ENCODE data around the gene ELL2. TPM values are rescaled to one million over a fixed set of nuclear protein-coding genes. Genes with fewer than 3 reads are reported as not detected.
A peak's percentile ranks its signal among the peaks of the same experiment; 100 is the strongest.

ELL2 gene
- total and polyA plus RNA-seq, 2 of the 13 experiments (the other 11 are each of a cell fraction or from before 2014, with no cell fraction given) = 78.9 to 97.1 TPM

GRCh38 chr5:95961617-95962474 lies at the start of gene ELL2 (continued):
- TF ChIP-seq, protein P1, sequence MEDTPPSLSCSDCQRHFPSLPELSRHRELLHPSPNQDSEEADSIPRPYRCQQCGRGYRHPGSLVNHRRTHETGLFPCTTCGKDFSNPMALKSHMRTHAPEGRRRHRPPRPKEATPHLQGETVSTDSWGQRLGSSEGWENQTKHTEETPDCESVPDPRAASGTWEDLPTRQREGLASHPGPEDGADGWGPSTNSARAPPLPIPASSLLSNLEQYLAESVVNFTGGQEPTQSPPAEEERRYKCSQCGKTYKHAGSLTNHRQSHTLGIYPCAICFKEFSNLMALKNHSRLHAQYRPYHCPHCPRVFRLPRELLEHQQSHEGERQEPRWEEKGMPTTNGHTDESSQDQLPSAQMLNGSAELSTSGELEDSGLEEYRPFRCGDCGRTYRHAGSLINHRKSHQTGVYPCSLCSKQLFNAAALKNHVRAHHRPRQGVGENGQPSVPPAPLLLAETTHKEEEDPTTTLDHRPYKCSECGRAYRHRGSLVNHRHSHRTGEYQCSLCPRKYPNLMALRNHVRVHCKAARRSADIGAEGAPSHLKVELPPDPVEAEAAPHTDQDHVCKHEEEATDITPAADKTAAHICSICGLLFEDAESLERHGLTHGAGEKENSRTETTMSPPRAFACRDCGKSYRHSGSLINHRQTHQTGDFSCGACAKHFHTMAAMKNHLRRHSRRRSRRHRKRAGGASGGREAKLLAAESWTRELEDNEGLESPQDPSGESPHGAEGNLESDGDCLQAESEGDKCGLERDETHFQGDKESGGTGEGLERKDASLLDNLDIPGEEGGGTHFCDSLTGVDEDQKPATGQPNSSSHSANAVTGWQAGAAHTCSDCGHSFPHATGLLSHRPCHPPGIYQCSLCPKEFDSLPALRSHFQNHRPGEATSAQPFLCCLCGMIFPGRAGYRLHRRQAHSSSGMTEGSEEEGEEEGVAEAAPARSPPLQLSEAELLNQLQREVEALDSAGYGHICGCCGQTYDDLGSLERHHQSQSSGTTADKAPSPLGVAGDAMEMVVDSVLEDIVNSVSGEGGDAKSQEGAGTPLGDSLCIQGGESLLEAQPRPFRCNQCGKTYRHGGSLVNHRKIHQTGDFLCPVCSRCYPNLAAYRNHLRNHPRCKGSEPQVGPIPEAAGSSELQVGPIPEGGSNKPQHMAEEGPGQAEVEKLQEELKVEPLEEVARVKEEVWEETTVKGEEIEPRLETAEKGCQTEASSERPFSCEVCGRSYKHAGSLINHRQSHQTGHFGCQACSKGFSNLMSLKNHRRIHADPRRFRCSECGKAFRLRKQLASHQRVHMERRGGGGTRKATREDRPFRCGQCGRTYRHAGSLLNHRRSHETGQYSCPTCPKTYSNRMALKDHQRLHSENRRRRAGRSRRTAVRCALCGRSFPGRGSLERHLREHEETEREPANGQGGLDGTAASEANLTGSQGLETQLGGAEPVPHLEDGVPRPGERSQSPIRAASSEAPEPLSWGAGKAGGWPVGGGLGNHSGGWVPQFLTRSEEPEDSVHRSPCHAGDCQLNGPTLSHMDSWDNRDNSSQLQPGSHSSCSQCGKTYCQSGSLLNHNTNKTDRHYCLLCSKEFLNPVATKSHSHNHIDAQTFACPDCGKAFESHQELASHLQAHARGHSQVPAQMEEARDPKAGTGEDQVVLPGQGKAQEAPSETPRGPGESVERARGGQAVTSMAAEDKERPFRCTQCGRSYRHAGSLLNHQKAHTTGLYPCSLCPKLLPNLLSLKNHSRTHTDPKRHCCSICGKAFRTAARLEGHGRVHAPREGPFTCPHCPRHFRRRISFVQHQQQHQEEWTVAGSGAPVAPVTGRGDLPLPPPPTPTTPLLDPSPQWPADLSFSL (CRISPR knock-in tag; IDR thresholded peaks at IDR 0.05) = no peak
- TF ChIP-seq ZNF777 (CRISPR knock-in tag; IDR thresholded peaks at IDR 0.05) (peak; percentile 94), HMGXB3 (CRISPR knock-in tag; IDR thresholded peaks at IDR 0.05; ENCODE audit: borderline replicate concordance) (no peak), KMT2A (CRISPR knock-in tag; IDR thresholded peaks at IDR 0.05) (peak; percentile 38; the same call in 1 of the 2 replicates), FOSL2 (CRISPR knock-in tag; IDR thresholded peaks at IDR 0.05) (peak; percentile 90), ZNF619 (CRISPR knock-in tag; IDR thresholded peaks at IDR 0.05) (no peak), MXD4 (CRISPR knock-in tag; IDR thresholded peaks at IDR 0.05) (peak; percentile 47), ZIK1 (CRISPR knock-in tag; IDR thresholded peaks at IDR 0.05; ENCODE audit: borderline replicate concordance, low read depth) (0 out of 2 replicates have a peak, but pooled peaks have one; percentile 27), ZNF776 (CRISPR knock-in tag; IDR thresholded peaks at IDR 0.05) (no peak; the same call in 1 of the 2 replicates), ZFP36L1 (CRISPR knock-in tag; IDR thresholded peaks at IDR 0.05) (peak; percentile 33; the same call in 1 of the 2 replicates), ZSCAN25 (CRISPR knock-in tag; IDR thresholded peaks at IDR 0.05) (0 out of 2 replicates have a peak, but pooled peaks have one; percentile 6), ZNF230 (CRISPR knock-in tag; IDR thresholded peaks at IDR 0.05) (no peak), RELA (CRISPR knock-in tag; IDR thresholded peaks at IDR 0.05) (0 out of 2 replicates have a peak, but pooled peaks have one; percentile 51), HNRNPL (IDR thresholded peaks at IDR 0.05; ENCODE audit: low read depth, low read length) (no peak)
- TF ChIP-seq, protein P2, sequence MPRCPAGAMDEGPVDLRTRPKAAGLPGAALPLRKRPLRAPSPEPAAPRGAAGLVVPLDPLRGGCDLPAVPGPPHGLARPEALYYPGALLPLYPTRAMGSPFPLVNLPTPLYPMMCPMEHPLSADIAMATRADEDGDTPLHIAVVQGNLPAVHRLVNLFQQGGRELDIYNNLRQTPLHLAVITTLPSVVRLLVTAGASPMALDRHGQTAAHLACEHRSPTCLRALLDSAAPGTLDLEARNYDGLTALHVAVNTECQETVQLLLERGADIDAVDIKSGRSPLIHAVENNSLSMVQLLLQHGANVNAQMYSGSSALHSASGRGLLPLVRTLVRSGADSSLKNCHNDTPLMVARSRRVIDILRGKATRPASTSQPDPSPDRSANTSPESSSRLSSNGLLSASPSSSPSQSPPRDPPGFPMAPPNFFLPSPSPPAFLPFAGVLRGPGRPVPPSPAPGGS (CRISPR knock-in tag; IDR thresholded peaks at IDR 0.05) = no peak
- TF ChIP-seq, protein P3, sequence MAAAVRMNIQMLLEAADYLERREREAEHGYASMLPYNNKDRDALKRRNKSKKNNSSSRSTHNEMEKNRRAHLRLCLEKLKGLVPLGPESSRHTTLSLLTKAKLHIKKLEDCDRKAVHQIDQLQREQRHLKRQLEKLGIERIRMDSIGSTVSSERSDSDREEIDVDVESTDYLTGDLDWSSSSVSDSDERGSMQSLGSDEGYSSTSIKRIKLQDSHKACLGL (CRISPR knock-in tag; IDR thresholded peaks at IDR 0.05) = 0 out of 2 replicates have a peak, but pooled peaks have one; percentile 45

Measured in HepG2 (cell line).